Heart left ventricle (tissue), 16 donors: ENCODE data around the gene TMEFF2. TPM values are rescaled to one million over a fixed set of nuclear protein-coding genes. Genes with fewer than 3 reads are reported as not detected.

Experiments
- ATAC-seq, 4 donors: fragments of 200-7000 bp; cut with Tn5 transposase; one replicate each; pipeline ENCODE4 v1.9.1; 2020 to 2022; ENCODE audit warnings: moderate library complexity in 4 of 4, mild to moderate bottlenecking in 3 of 4, moderate number of reproducible peaks in 1 of 4
- DNase-seq, 5 donors: peaks; one replicate each; pipeline ENCODE4 v3.0.0-alpha.2; 2020
- H3K27ac ChIP-seq, 12 donors: fragments of 200-600 bp; sonication (generic) in 4 of 12; one replicate each; pipeline versions ENCODE4 v1.5.0 to v1.8.0; 2016 to 2022; ENCODE audit warnings: mild to moderate bottlenecking in 2 of 12
- H3K27me3 ChIP-seq, 9 donors: fragments of 200-600 bp; sonication (generic) in 2 of 9; one replicate each; pipeline versions ENCODE4 v1.5.1 to v1.8.0; 2016 to 2022; ENCODE audit warnings: mild to moderate bottlenecking in 3 of 9
- H3K36me3 ChIP-seq, 9 donors: fragments of 200-600 bp; sonication (generic) in 2 of 9; one replicate each; pipeline versions ENCODE4 v1.5.0 to v1.8.0; 2018 to 2022; ENCODE audit warnings: mild to moderate bottlenecking in 2 of 9
- H3K4me1 ChIP-seq, 12 donors: fragments of 200-600 bp; sonication (generic) in 4 of 12; one replicate each; pipeline versions ENCODE4 v1.5.0 to v1.8.0; 2016 to 2022; ENCODE audit warnings: mild to moderate bottlenecking in 3 of 12
- H3K4me3 ChIP-seq, 12 donors: fragments of 200-600 bp; sonication (generic) in 4 of 12; one replicate each; pipeline versions ENCODE4 v1.5.0 to v1.8.0; 2017 to 2022; ENCODE audit warnings: mild to moderate bottlenecking in 9 of 12, moderate library complexity in 4 of 12
- H3K9me3 ChIP-seq, 12 donors: fragments of 200-600 bp; sonication (generic) in 4 of 12; one replicate each; pipeline versions ENCODE4 v1.5.0 to v1.8.0; 2016 to 2022; ENCODE audit warnings: mild to moderate bottlenecking in 1 of 12
- POLR2A ChIP-seq, 2 donors: fragments of 450-650 bp; IDR thresholded peaks; one replicate each; pipeline ENCODE4 v1.6.1; 2017; ENCODE audit warnings: antibody characterized with exemption in 2 of 2, mild to moderate bottlenecking in 2 of 2, moderate library complexity in 2 of 2
- WGBS, 4 donors: extraction: QIAGEN DNeasy Blood & Tissue Kit in 2 of 4; methylation state at CpG; one replicate each; pipeline versions ENCODE4 v1.1.5 to v1.1.7; 2013 to 2018; 5-methylcytosine and 5-hydroxymethylcytosine counted together
- intact Hi-C, 10 donors: fragments of 100-400 bp; cut with DNase I; formaldehyde crosslinking; loops; one replicate each; pipeline versions ENCODE4 v1.11.1 to v1.14.2; 2022
- polyA plus RNA-seq, 2 donors: library from polyadenylated mRNA; stranded (reverse); fragments of 200-250 nt; gene quantifications; one replicate each; pipeline ENCODE4 v1.2.3, GENCODE V29; 2013
- total RNA-seq, 9 donors: library from RNA; depleted of rRNA in 2 of 9; stranded (reverse); fragments of >200 nt in 2 of 9; fragmentation: NEBNext Ultra II Directional in 3 of 9; extraction: Animal tissue kit (Norgen Biotek cat#: 25700) in 3 of 9; gene quantifications; one replicate each; pipeline versions ENCODE4 v1.1.0 to v1.2.4, GENCODE V29; 2016 to 2023
- TF ChIP-seq, protein P1 (sequence below), 12 donors: fragments of 200-600 bp; sonication (generic) in 4 of 12; IDR thresholded peaks; one replicate each; pipeline versions ENCODE4 v1.5.0 to v1.8.0; 2018 to 2022; ENCODE audit warnings: antibody characterized with exemption in 12 of 12, mild to moderate bottlenecking in 5 of 12
- donor health status: ischemic (EF 13 %, LVEDD 7.1; RV severe dilation, severe dysfunction).
- donor health status: healthy with polysubstance abuse.
- donor health status: DM: no; HTN: yes; CAD: no.
- donor health status: DM: no; HTN: no; CAD: no.
- donor health status: ischemic (EF 25% LVEDD 6.9; RV normal size, moderate dysfunction).
- donor health status: ischemic (EF 25% LVEDD 5.7; RV mildly dilated, moderate dysfunction).
- donor health status: healthy.
- donor health status: DM: yes; HTN: yes; CAD: no.
- donor health status: ischemic (EF 35%, LVEDD 5.7; RV mildly dilated, moderate dysfunction).
- donor health status: nonischemic (EF 11% LVEDD 7.7; RV severe dilation, severe dysfunction).
- donor health status: DM: yes; HTN: yes; CAD: no.
- donor health status: PGD.
- donor health status: ischemic (EF 29% LVEDD 5.4; RV normal size, mild dysfunction).
- donor health status: nonischemic (EF 23%, LVEDD 6.1; RV moderate dilation, normal function).

TMEFF2 gene
- total and polyA plus RNA-seq, 11 donors, result 0.08 to 0.44 (median 0.23) TPM; not detected in 7

DNA sequence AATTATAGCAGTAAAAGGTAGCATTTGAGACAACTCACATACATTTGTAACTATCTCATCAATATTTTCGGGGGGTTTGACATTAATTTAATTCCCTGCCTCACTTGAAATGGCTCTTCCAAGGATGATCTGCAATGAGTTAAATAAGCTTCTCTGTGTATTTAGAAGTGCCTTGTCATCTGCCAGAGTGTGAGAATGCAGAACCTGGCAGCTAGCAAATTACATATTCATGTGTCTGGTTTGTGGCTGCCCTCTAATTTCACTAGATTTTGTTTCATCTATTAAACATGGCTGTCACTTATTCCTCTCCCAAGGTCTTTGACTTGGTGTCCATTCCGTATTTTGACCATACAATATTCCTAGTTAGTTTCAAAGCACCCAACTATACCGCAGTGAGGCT lies 189.5 kb downstream of the TMEFF2 start:
- Histone ChIP-seq H3K27ac (no peak overlapping the region), H3K36me3 (no peaks in the 10 kb centered on the region), H3K4me3 (no peak overlapping the region), H3K4me1 (peaks cover 0 to 28% (median 11%) of the 10 kb centered on the region in 12 donors), H3K9me3 (no peaks in the 10 kb centered on the region), H3K27me3 (no peaks in the 10 kb centered on the region)
- ATAC-seq (no peak), DNase-seq (no peak)
- 88 to 93% (median 91%) methylated on average over 3 of the region's 3 CpGs for WGBS, 4 donors
- intact Hi-C loops, result loop anchor here in 1 of 10 donors (10.0 kb wide), 1 partner anchor 160 kb away; the partner anchor contains the start of gene CAVIN2
- TF ChIP-seq, protein P1, sequence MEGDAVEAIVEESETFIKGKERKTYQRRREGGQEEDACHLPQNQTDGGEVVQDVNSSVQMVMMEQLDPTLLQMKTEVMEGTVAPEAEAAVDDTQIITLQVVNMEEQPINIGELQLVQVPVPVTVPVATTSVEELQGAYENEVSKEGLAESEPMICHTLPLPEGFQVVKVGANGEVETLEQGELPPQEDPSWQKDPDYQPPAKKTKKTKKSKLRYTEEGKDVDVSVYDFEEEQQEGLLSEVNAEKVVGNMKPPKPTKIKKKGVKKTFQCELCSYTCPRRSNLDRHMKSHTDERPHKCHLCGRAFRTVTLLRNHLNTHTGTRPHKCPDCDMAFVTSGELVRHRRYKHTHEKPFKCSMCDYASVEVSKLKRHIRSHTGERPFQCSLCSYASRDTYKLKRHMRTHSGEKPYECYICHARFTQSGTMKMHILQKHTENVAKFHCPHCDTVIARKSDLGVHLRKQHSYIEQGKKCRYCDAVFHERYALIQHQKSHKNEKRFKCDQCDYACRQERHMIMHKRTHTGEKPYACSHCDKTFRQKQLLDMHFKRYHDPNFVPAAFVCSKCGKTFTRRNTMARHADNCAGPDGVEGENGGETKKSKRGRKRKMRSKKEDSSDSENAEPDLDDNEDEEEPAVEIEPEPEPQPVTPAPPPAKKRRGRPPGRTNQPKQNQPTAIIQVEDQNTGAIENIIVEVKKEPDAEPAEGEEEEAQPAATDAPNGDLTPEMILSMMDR (IDR thresholded peaks at IDR 0.05), result no peak
- no peak for TF ChIP-seq POLR2A (IDR thresholded peaks at IDR 0.05)

DNA sequence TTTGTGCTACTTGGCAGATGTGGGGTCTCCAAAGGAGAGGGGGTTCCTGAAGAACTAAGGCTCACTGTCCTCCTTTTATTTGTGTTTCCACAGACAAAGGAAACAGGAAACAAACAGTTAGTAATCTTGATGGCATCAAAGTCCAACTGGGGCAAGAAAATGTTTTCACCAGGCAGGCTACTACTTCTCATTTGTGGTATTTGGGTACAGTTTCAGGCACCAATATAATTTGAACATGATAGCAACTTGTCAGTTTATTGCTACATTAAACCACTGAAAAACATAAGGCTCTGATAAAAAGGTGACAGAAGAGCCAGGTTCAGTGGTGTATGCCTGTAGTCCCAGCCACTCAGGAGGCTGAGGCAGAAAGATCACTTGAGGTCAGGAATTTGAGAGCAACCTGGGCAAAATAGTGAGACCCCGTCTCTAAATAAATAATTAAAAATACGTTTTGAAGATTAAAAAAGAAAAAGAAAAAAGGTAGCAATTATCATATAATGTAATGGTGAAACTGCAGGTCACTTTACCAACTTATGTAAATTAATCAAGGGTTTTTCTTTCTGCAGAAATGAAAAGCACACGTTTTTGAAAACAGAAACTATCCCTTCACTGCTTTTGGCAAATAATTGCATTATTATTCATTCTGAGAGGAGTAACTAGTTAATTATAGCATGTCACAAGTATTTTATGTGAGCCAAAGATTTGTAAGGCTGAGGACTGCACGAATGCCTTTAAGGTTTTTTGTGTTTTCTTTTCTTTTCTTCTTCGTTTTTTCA lies 190.4 kb downstream of the TMEFF2 start:
- Histone ChIP-seq H3K9me3 (no peaks in the 10 kb centered on the region), H3K27ac (no peak overlapping the region), H3K36me3 (no peaks in the 10 kb centered on the region), H3K4me3 (no peak overlapping the region), H3K27me3 (no peaks in the 10 kb centered on the region), H3K4me1 (peaks cover 0 to 28% (median 11%) of the 10 kb centered on the region in 12 donors)
- DNase-seq (no peak), ATAC-seq (no peak)
- WGBS, 4 donors, result 56 to 72% (median 59%) methylated on average over 5 of the region's 5 CpGs
- TF ChIP-seq POLR2A (IDR thresholded peaks at IDR 0.05), result no peak
- TF ChIP-seq, protein P1 (IDR thresholded peaks at IDR 0.05), result no peak
- intact Hi-C loops, result loop anchor here in 1 of 10 donors (10.0 kb wide), 1 partner anchor 160 kb away; the partner anchor contains the start of gene CAVIN2

DNA sequence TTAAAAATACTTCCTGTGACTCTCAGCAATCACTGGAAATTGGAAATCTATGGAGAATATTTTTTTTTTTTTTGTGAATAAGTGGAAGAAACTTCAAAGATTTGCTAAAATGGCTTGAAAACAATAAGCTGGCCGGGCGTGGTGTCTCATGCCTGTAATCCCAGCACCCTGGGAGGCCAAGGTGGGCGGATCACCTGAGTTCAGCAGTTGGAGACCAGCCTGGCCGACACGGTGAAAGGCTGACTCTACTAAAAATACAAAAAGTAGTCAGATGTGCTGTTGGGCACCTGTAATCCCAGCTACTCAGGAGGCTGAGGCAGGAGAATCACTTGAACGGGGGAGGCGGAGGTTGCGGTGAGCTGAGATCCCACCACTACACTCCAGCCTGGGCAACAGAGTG lies 192.3 kb downstream of the TMEFF2 start:
- 92 to 97% (median 95%) methylated on average over 8 of the region's 8 CpGs for WGBS, 4 donors
- intact Hi-C loops, result loop anchor here in 1 of 10 donors (10.0 kb wide), 1 partner anchor 158 kb away; the partner anchor contains the start of gene CAVIN2
- H3K4me3 ChIP-seq, result no peak overlapping the region
- no peaks in the 10 kb centered on the region for H3K9me3 ChIP-seq
- H3K36me3 ChIP-seq, result no peaks in the 10 kb centered on the region
- no peak overlapping the region for H3K27ac ChIP-seq
- DNase-seq (peak in 1 of 5 donors; percentile 13), ATAC-seq (no peak)
- TF ChIP-seq POLR2A (IDR thresholded peaks at IDR 0.05), result no peak
- TF ChIP-seq, protein P1 (IDR thresholded peaks at IDR 0.05), result no peak
- H3K27me3 ChIP-seq, result no peaks in the 10 kb centered on the region
- peaks cover 0 to 12% (median under 1%) of the 10 kb centered on the region in 12 donors for H3K4me1 ChIP-seq

DNA sequence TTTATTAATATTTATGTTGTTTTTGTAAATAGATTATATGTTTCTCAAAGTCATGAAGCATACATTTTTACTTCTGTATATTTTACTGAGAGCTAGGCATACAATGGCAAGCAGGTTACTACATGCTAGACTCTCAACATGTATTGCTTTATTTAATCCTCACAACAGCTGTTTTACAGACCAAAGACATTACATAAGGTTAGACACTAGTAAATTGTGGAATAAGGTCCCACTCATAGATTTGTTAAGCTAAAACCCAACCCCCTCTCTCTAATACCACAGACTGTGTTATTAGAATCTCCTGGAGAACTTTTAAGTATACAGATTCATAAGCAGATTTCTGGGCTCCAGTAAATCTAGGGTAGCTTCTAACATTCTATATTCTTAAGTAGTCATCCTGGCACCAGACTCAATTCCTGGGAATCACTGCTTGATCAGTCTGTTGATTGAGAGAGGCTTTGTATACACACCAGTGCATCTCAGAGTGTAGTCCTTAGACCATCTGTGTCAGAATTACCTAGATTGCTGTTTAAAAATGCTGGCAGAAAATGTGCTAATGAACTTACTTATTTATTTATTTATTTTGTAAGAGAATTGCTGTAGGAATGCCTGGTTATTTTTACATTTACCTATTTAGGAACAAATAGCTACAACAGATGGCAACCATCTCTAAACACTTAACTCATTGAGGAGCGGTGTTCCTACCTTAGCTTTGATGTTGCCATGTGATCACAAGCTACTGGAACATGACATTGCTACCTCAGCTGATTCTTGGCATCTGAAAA lies 194.3 kb downstream of the TMEFF2 start:
- Histone ChIP-seq H3K36me3 (no peaks in the 10 kb centered on the region), H3K27me3 (no peaks in the 10 kb centered on the region), H3K4me1 (peaks cover 0 to 17% (median under 1%) of the 10 kb centered on the region in 12 donors), H3K9me3 (no peaks in the 10 kb centered on the region), H3K4me3 (no peak overlapping the region), H3K27ac (no peak overlapping the region)
- ATAC-seq (no peak), DNase-seq (no peak)
- no peak for TF ChIP-seq POLR2A (IDR thresholded peaks at IDR 0.05)
- TF ChIP-seq, protein P1 (IDR thresholded peaks at IDR 0.05), result no peak
- intact Hi-C loops, result loop anchor here in 1 of 10 donors (10.0 kb wide), 1 partner anchor 156 kb away; the partner anchor contains the start of gene CAVIN2
- 90 to 97% (median 94%) methylated on average over 1 of the region's 1 CpG for WGBS, 4 donors
